A673 (cell line): Measurements from ENCODE around the gene DSC1.

Experiments used
- CTCF ChIP-seq: fragments of 300-800, 200-600 bp; sonication (generic); conservative IDR thresholded peaks from 2 replicates; pipeline ENCODE4 v1.5.1; 2017; ENCODE audit warnings: low read depth, mild to moderate bottlenecking, antibody characterized with exemption, low read length, moderate library complexity, mixed read lengths
- EZH2 ChIP-seq: fragments of 200-600 bp; sonication (generic); IDR thresholded peaks from 2 replicates; pipeline ENCODE4 v1.6.1; 2017; ENCODE audit warnings: borderline replicate concordance, low read depth, mild to moderate bottlenecking, mixed read lengths, antibody characterized with exemption, low read length; ENCODE audit not compliant: poor library complexity, severe bottlenecking

GRCh38 chr18:31192086-31192776, 29.6 kb upstream of the DSC1 start:
- TF ChIP-seq CTCF (no peak), EZH2 (no peak)
